Stimulated activated CD4-positive, alpha-beta T cell treated with anti-CD3 and anti-CD28 coated beads, TNF-alpha, amount 100 ng/mL, for 24 hours (primary cell): ENCODE data around the gene RAB40B.

Source experiments
- DNase-seq, 3 experiments: peaks; one replicate each; pipeline ENCODE4 v3.0.0-alpha.2; 2020; ENCODE audit warnings: low read depth in 3 of 3

RAB40B gene

DNA sequence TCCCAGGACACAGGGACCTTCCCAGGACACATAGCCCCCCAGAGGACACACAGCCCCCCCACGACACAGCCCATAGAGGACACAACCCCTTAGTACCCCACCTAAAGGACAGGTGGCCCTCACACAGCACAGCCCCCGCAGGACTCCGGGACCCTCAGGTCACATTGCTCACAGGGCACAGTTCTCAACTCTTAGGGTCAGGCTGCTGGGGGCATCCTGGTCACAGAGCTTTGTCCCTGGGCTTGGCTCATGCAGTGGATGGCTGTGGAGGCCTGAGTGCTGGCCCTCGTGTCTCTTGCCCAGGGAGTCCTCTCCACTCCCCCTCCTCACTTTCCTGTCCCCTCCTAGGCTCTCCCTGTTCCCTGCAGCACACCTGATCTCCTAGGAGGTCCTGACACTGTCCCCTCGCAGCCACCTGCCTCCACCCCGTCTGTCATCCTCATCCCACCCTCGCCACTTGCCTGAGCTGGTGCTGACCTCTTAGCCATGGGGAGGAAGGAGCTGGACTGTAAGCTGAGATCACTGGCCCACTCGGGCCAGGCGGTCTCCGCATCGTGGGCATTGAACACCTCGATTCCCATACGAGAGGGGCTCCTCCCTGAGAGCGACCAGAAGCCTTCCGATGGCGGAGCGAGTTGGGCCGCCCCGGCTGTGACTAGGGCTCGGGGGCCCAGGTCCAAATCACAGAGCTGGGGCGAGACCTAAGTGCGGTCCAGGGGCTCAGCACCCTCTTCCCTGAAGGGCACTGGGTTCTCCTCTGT, 48.8 kb downstream of the RAB40B start:
- no peak for DNase-seq

DNA sequence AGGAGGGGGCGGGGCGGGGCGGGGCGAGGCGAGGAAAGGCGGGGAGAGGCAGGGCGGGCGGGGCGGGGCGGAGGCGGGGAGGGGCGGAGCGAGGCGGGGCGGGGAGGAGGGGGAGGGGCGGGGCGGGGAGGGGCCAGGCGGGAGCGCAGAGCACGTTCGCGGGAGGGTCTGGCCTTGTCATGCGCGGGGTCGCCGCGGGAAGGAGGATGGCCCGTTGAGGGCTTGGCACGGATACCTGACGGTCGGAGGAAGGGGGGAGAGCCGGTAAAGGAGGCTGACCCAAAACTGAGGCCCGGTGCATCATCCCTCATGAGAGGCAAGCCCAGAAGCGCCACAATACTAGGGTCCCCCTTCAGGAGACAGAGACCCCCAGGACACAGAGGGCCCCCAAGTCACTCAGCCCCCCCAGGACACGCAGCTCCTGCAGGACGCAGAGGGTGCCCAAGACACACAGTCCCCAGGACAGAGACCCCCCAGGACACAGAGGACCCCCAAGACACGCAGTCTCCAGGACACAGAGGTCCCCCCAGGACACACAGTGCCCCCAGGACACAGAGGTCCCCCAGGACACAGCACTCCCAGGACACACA, 49.7 kb downstream of the RAB40B start:
- DNase-seq = no peak

DNA sequence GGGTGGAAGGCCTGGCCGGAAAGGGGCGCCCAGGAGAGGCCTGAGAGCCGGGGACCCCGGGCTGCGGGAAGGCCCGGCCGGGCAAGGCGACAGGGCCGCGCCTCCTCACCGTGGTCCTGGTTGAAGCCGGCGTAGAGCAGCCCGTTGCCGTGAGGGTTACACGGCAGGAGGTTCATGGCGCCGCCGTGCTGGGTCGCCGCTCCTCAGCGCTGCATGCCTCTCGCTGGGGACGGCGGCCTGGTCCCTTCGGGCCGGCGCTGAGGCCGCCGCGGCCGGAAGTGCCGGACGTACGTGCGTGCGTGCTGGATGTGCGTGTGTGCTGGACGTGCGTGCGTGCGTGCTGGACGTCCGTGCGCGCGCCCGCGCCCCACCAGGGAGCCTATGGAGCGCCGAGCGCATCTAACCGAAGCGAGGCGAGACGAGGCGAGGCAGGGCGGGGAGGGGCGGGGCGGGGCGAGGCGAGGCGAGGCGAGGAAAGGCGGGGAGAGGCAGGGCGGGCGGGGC, 50.3 kb downstream of the RAB40B start, which contains the start of gene WDR45B:
Gene WDR45B, minus strand, starts transcription at position 280 of the 504 bp plus-strand sequence. Its CDS starts 104 bp downstream, at position 176.
- peak; percentile 72 to 89 (median 83) for DNase-seq

DNA sequence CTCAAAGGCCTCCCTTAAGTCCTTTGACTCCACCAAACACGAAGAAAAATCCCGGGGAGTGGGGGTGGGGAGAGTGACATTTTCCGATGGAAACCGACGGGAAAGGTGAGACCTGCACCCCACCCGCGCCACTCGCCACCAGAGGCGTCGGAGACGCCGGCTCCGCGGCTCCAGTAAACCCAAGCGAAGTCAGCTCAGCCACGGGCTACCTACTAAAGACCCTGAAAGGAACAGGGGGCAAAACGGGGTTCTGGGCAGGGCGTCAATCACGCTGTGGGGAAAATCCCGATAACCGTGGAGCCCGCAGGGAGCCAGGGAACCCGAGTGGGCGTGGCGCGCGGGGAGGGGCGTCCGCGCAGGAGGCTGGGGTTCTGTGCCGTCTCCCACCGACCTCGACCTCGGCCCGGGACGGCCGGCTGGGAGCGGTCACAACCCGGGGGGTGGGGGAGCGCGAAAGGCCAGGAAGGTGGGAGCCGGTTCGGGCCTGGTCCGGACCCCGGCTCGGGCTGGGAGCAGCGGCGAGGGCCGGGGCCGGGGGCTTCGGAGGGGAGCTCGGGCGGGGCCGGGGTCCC, 50.8 kb downstream of the RAB40B start:
- DNase-seq = peak in 2 of 3 experiments; percentile 19 to 48

GRCh38 chr17:82645516-82645915, 53.0 kb downstream of the RAB40B start:
- no peak for DNase-seq

DNA sequence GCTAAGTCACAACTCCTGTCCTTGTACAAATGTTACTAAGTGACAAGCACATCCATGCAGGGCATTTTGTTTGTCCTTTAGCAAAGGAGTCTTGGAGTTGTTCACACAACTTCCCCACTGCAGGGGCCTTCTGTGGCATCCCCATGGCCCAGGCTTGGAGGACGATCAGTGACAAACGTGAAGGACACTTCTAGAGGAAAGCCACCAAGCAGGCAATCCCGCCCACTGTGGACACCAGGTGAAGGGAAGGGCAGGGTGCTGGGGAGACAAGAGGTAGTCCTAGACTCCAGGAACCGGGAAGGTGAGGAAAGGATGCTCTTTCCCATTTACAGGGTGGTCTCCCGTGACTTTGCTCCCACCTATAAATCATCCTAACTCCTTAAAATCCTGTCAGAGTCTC, 54.4 kb downstream of the RAB40B start:
- DNase-seq = no peak

GRCh38 chr17:82642022-82642421, 56.5 kb downstream of the RAB40B start:
- DNase-seq = no peak

DNA sequence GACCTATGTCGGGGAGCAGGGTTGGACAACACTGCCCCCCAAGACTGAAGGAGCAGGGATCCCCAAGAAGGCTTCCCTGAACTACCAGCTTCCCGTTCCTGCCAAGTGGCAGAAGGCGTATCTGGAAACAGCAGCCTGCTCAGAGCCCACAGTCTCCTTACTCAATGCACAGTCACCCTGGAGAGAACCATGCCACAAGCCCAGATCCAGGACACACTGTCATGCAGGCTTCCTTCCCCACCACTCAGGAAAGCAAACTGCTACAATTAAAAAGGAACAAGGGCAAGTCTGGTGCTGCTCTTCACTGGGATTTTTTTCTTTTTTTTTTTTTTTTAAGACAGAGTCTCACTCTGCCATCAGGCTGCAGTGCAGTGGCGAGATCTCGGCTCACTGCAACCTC, 58.5 kb downstream of the RAB40B start:
- no peak for DNase-seq

DNA sequence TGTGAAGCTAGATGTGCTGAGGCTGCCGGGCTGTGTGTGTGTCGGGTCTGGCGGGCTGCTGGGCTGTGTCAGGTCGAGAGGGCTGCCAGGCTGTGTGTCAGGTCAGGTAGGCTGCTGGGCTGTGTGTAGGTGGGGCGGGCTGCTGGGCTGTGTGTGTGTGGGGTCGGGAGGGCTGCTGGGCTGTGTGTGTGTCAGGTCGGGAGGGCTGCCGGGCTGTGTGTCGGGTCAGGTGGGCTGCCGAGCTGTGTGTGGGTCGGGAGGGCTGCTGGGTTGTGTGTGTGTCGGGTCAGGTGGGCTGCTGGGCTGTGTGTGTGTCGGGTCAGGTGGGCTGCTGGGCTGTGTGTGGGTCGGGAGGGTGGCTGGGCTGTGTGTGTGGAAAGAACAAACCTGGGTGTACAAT, 58.9 kb downstream of the RAB40B start:
- DNase-seq = no peak

GRCh38 chr17:82638183-82638773, 60.2 kb downstream of the RAB40B start:
- DNase-seq = no peak

DNA sequence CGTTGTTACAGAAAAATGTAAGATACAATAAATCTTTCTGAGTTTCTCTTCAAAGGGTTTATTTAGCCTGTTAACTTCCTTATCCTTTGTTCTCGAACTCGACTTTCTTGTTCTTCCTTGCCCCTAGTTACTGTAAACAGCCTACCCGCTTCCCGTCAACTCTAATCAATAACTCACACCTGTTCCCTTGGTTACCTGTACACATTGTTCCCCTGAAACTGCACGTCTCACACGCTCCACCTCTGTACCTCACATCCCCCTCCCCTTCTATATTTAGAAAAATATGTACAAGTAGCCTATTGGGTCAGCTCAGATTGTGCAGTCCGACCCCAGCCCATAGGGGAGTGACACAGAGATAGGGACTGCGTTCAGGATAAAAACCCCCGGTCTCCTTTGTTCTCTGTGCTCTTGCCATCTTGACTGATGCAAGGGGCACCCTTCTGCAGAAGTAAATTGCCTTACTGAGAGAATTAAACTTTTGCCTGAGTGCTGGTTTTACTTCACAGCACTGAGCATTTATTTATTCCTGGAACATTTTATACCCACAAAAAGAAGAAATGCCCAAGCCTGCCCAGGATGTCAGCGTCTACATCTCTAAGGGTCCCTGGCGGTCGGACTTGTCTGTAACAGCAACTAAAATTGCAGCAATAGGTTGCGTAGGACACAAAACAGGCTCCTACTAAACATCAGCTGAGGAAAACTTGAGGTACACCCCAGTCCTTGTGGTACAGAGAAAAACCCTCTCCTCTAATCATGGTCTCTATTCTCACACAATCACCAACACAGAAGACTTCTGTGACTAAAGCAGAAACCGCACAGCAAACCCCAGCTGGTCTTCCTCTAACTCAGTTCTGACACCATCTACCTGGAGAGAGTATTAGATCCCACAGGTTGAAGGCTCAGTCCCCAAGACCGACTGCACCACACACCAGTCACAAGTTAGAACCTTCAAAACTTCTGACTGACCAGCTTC, 61.6 kb downstream of the RAB40B start:
- no peak for DNase-seq

DNA sequence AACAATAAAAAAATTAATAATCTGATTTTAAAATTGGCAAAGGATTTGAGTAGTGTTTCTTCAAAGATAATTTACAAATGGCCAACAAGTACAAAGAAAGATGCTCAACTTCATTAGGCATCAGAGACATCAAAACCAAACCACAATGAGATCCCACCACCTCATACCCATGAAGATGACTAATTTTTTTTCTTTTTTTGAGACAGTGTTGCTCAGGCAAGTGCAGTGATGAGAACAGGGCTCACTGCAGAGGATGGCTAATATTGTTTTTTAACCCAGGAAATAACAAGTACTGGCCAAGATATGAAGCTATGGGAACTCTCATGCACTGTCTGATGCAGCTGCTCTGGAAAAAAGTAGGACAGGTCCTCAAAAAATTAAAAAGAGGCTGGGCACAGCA, 65.2 kb downstream of the RAB40B start:
- DNase-seq = no peak

DNA sequence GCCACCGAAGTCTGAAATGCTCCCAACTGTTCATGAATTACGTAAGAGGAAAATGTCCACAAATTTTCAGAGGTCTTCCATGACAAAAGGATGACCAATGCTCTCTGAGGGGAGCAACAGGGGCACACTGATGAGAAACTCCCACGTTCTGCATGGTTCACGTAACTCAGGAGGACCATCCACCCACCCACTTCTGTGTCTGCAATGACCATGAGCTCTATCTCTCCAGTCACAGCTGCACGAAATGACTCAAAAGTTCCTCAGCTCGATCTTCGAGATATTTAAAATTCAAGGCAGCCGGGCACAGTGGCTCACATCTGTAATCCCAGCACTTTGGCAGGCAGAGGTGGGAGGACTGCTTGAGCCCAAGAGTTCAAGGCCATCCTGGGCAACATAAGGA, 66.0 kb downstream of the RAB40B start:
- DNase-seq = no peak

- DNase-seq = no peak
Measured at GRCh38 chr17:82631544-82631943, 67.0 kb downstream of the RAB40B start.

- DNase-seq = no peak
Measured at GRCh38 chr17:82630212-82630611, 68.3 kb downstream of the RAB40B start.

DNA sequence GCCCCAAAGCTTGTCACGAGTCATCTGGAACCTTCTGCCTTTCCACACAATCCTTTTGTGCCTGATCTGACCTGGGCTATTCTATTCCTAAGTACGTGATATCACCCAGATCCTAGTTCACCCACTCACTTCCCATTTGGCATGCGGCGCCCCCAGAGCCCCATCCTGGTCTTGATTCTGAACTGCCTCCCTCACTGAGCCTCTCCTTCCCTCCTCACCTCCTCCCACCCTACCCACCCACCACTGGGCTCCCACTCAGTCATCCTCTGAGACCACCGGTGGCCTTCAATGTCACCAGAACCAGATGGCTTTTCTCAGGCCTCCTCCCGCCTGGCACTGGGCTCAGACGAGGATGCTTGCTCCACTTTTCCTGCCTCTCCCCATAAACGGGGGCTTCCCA, 68.8 kb downstream of the RAB40B start:
- no peak for DNase-seq

GRCh38 chr17:82627405-82627804, 71.1 kb downstream of the RAB40B start:
- no peak for DNase-seq

- DNase-seq = no peak
Measured at GRCh38 chr17:82623707-82624106, 74.8 kb downstream of the RAB40B start.

GRCh38 chr17:82619641-82620040, 78.9 kb downstream of the RAB40B start:
- DNase-seq = no peak

GRCh38 chr17:82619211-82619610, 79.3 kb downstream of the RAB40B start:
- DNase-seq = no peak

DNA sequence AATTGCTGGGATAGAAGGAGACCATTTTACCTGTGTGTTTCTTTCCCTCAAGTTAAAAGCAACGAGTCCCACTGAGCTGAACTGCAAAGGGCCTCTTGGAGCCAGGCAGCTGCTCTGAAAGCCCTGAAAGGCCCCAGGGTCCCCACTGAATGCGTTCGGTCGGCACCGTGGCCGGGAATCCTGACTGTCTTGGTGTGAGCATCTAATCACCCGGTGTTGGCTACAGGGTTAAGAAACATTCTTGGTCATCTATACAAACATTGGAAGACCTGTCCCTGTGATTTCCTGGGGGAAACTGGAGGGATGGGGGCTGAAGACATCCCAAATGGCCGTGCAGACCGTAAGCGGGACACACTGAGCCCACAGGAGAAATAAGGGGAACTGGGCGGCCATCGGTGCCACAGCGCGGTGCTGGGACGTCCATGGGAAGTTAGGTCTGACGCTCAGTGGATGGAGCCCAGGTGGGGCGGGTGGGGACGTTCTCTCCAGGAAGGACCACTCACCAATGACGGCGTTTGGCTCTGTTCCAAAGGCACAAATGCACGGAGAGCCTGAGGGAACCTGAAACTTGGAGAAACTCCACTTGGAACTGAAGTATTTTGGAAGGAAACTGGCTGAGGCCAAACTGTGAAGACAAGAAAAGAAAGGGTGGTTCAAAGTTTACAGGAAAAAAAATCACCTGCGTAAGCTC, 82.3 kb downstream of the RAB40B start:
- no peak for DNase-seq
